Esophagus squamous epithelium (tissue), 4 donors: ENCODE measurements around the gene RIOK1.

ENCODE experiments used
- CTCF ChIP-seq, 6 experiments: fragments of 450-650 bp in 4 of 6; fragments of 200-600 bp in 2 of 6; sonication (generic) in 2 of 6; IDR thresholded peaks; one replicate each; pipeline ENCODE4 v1.5.1; 2016 to 2019; ENCODE audit warnings: antibody characterized with exemption in 6 of 6, mild to moderate bottlenecking in 4 of 6, moderate library complexity in 4 of 6
- POLR2A ChIP-seq, 4 donors: fragments of 450-650 bp; IDR thresholded peaks; one replicate each; pipeline ENCODE4 v1.6.1; 2017; ENCODE audit warnings: antibody characterized with exemption in 4 of 4, mild to moderate bottlenecking in 4 of 4, moderate library complexity in 3 of 4

GRCh38 chr6:7419065-7419464 is 29.5 kb downstream of the RIOK1 start:
- TF ChIP-seq POLR2A (IDR thresholded peaks at IDR 0.05) (no peak), CTCF (IDR thresholded peaks at IDR 0.05) (no peak)
